GM12872 (cell line): ENCODE measurements around the gene MED1.

Source experiments
- CTCF ChIP-seq: IDR thresholded peaks from 3 replicates; pipeline ENCODE4 v1.5.1; 2011; ENCODE audit warnings: low read depth, mild to moderate bottlenecking, low read length, moderate library complexity; ENCODE audit not compliant: insufficient read depth

The MED1 gene

GRCh38 chr17:39429600-39429999, 21.5 kb downstream of the MED1 start:
- TF ChIP-seq CTCF: no peak

GRCh38 chr17:39416141-39416540, 34.9 kb downstream of the MED1 start:
- TF ChIP-seq CTCF: no peak

GRCh38 chr17:39410279-39410678, 40.8 kb downstream of the MED1 start:
- TF ChIP-seq CTCF: no peak

GRCh38 chr17:39408360-39408759, 42.7 kb downstream of the MED1 start:
- TF ChIP-seq CTCF: no peak

DNA sequence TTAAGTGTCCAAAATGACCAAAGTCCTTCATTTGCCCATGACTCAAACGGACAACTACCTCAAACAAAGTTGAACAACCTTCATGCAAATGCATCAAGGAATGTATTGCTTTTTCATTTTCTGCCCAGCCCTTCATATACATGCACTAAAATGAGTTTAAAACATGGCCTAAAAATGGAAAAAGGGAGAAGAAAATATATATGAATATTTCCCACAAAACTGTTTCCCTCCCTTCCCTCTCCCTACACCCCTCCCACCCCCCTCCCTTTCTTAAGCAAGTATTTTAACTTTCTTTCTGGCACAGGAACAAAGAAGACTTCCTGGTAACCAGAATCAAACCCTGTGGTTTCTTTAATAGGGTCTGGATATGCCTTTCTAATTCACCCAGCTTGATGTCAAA, 44.1 kb downstream of the MED1 start:
- no peak for TF ChIP-seq CTCF

GRCh38 chr17:39405436-39405835, 45.6 kb downstream of the MED1 start:
- no peak for TF ChIP-seq CTCF

DNA sequence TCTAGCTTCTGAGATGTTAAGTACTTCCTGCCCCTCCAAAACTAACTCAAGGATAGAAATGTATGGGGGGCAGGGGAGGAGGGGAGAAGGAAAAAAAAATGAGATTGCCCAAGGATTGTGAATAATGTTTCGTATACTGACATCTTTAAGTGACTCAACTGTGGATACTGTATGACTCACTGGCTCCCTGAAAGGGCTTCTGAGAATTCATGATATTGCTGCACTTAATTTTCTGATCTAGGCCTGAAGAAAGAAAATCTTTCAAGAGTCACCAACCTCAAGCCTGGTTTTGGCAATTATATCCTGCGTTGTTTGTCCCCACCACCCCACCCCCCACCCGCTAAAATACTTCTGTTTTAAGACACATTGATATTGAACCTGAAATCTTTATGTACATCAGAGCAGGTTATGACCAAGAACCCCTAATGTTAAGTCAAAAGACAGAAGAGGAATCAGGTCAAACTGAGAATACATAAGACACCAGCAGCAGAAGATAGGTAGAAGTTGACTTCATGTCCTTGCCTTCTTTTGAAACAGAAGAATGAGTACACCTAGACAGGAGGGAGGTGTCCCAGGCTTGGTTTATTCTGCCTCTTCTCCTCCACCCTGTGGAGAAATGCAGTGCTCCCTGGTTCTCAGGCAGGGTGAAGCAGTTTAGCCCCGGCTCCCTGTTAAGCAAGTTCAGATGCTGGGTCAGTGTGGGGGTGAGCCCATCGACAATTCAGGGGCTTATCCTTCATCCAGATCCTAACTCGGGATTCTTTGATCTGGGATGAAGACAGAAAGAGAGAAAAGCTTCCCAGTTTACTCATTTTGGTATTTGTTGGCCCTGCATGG, 46.3 kb downstream of the MED1 start:
- TF ChIP-seq CTCF: no peak
